Stimulated activated naive CD8-positive, alpha-beta T cell treated with anti-CD3 and anti-CD28 coated beads, Interleukin-15, Interleukin-2, amounts not matched to agents 100 U/mL and 50 U/mL, for 24 hours (primary cell): ENCODE measurements around the gene RAB4A.
"Not testable (repeated sequence)": the region's sequence is repeated elsewhere in the genome, so short reads cannot be mapped to it uniquely, and the experiment has no call there.

Experiments
- ATAC-seq: fragments of 150-1000 bp; cut with Tn5 transposase; one replicate; pipeline ENCODE4 v1.10.0; 2021
- DNase-seq: peaks from one replicate; pipeline ENCODE4 v3.0.0; 2021

The RAB4A gene

DNA sequence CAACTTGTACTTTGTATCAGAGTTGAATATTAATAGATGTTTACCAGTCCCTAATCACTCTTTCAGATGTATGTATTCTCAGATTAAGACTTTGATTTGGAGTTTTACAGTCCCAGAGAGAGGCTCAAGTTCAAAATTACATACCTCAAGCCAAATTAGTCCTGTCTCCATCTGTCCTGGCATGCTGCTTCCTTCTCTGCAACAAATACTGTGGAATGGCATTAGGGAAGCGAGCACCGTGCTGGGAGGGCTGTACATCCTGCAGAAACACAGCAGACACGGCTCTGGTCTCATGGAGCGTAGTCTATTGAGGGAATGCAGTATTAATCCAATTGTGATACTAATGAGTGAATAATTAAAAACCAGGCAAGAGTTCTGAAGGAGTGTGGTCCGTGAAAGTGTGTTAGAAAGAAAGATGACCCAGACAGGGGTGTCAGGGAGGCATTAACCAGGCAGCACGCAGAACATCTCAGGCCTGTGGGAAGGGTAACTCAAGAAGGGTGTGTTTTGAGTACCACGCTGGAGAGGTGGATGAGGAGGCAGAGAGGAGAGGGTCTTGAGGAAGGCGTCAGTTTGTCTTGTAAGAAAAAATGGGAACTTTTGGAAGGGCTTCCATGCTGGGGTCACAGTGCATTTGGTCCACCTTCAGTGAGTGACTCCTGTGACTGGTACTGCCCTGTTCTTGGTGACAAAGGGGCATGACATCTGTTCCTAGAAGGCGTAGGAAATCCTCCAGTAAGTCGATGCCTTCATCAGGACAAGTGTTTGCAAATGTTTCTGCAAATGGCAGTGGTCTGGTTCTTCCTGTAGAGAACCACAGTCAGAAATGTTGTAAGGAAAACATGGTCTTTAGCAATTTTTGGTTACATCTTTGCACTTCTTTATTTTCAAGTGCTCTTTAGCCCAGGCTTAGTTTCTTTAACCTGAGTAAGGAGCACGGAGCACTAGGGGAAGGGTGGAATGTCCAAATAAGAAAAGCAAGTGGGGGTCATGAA is 1.6 kb downstream of the RAB4A start:
- ATAC-seq (no peak), DNase-seq (no peak)

DNA sequence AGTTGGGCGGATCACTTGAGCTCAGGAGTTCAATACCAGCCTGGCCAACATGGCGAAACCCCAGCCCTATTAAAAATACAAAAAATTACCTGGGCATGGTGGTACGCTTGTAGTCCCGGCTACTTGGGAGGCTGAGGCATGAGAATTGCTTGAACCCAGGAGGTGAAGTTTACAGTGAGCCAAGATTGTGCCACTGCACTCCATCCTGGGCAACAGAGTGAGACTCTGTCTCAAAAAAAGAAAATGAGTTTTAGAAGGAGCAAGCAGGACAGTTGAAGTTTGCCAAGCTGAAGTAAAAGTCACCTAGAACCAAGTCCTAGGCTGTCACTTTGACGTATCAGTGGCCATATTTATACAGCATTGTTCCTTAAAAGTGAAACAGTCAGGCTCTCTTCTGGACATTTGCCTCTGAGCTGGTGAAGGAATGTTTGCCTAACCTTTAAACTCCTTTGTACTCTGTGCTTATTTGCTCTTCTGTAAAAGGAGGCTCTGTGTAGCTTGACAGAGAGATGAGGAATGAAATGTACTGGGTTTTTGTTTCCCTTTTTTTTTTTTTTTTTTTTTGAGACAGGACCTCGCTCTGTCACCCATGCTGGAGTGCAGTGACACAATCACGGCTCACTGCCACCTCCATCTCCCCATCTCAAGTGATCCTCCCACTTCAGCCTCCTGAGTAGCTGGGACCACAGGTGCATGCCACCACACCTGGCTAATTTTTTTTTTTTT is 2.8 kb downstream of the RAB4A start:
- DNase-seq (no peak), ATAC-seq (no peak)

DNA sequence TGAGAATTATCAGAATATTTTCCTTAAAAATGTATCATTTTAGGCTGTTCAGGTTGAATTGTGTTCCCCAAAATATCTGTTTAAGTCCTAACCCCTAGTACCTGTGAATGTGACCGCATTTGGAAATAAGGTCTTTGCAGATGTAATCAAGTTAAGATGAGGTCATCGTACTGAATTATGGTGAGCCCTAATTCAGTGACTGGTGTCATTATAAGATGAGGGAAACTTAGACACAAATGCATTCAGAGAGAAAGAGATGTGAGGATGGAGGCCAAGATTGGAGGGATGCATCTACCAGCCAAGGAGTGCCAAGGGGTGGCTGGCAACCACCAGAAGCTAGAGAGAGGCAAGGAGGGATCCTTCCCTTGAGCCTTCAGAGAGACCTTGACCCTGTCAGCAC is 4.1 kb downstream of the RAB4A start:
- DNase-seq (no peak), ATAC-seq (no peak)

DNA sequence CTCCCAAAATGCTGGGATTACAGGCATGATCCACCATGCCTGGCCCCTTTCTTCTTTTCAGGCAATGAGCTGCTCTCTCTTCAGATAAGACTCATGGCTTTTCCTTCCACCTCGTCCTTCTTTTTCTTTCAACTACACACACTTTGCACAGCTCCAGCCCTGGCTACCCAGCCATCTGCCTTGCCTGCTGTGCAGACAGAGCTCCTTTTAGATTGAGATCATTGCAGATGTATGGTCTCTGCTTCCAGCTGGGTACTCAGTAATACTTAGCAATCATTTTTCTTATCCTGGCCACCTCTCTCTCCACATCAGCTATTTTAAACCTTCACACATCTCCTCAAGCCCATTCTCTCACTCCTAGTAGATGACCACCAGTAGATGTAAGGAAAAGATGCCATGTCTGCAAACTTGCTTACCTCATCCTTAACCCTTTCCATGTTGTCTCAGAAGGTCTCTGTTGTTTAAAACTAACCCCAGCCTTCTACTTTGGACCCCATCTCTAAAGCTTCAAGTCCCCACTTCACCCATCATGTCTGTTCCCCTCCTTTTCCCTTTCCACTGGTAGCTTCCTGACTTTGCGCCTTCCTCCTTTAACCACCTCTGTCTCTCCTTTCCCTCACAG is 7.3 kb downstream of the RAB4A start:
- no peak for DNase-seq
- ATAC-seq: no peak

DNA sequence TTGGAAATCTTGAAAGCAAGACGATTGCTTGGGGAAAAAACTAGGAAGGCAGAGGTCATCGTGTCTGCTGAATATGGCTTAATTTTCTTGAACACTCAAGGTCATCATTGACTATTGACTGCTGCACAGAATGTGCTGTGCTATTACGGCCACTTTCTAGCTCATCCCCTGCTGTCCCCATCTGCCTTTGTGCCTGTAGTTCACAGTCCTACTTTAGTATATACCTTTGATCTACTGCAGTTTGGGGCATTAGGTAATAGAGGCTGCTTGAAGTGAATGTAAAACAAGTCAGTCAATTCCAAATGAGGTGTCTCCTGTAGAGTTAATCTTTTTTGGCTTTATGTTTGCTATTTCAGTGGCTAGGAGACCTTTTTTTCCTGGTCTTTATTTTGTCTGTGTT is 8.3 kb downstream of the RAB4A start:
- DNase-seq (no peak), ATAC-seq (no peak)

DNA sequence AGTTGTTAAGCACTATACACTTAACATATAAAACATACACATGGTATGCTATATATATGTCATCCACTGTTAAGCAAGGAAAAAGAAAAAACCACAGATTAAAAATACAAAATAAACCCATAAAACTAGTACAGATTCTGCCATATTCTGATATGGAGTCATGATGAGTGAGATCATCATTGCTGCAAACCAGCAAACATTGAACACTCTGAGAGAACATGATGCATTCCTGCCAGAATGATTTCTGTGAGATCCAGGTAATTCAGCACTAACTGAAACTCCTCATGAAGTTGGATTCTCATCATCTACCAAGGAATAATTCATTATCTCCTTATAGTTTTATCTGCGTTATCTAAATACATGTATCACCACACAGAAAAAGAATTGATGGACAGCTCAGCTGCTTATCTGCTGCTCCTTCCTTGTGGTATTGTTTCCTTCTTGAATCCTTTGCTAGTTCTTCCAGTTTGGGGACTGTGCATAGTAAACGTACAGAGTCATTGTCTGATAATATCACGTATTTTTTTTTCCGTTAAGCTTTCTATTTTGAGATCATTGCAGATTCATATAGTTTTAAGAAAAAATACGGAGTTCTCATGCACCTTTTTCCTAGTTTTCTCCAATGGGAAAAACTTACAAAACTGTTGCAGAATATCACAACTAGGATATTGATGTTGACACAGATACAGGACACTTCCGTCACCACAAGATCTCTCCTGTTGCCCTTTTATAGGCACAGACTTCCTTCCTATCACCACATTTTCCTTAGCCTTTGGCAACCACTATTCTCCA is 9.3 kb downstream of the RAB4A start:
- no peak for DNase-seq
- no peak for ATAC-seq

DNA sequence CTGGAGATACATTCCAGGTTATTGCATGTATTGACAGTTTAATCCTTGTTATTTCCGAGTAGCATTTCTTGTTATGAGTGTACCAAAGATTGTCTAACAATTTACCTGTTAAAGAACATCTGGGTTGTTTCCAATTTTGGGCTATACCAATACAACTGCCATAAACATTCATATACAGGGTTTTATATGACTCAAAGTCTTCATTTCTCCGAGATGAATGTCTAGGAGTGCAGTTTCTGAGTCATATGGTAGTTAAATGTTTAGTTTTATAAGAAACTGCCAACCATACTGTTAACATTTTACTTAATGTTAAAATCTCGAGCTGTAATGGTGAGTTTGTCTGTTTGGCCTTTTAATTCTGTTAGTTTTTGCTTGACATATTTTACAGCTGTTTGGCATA is 10.0 kb downstream of the RAB4A start:
- DNase-seq: no peak
- ATAC-seq: no peak

DNA sequence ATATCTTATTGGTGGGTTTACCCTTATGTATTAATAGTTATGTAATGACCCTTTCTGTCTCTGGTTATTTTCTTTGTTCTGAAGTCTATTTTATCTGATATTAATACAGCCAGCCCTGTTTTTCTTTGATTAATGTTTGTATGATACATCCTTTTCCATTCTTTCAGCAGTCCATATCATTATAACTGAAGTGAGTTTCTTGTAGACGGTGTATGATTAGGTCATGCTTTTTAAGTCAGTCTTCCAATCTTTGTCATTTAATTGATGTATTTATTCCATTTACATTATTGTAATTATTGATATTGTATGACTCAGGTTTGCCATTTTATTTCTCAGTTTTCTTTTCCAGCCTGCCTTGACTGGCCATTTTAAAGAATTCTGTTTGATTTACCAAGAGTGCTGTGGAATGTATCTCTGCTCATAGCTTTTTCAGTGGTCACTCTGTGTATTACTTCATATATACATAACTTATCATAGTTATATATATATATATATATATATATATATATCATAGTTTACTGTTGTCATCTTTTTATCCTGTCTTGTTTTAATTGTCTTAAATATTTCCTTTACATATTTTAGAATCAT is 10.5 kb downstream of the RAB4A start:
- no peak for DNase-seq
- ATAC-seq: no peak

DNA sequence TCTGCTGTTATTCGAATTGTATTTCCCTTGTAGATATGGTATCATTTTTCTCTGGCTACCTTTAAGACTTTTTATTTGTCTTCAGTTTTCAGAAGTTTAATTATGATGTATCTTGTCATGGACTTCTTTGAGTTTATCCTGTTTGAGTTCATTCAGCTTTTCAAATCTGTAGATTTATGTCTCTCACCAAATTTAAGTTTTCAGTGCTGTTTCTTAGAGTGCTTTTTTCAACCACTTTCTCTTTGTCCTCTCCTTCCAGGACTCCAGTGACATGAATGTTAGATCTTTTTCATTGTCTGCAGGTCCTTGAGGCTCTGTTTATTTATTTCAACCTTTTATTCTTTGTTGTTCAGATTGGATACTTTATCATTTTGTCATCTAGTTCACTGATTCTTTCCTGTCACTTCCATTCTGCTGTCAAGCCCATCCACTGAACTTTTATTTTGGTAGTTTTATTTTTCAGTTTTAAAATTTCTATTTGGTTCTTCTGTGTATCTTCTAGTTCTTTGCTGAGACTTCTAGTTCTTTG is 11.4 kb downstream of the RAB4A start:
- DNase-seq (no peak), ATAC-seq (no peak)

DNA sequence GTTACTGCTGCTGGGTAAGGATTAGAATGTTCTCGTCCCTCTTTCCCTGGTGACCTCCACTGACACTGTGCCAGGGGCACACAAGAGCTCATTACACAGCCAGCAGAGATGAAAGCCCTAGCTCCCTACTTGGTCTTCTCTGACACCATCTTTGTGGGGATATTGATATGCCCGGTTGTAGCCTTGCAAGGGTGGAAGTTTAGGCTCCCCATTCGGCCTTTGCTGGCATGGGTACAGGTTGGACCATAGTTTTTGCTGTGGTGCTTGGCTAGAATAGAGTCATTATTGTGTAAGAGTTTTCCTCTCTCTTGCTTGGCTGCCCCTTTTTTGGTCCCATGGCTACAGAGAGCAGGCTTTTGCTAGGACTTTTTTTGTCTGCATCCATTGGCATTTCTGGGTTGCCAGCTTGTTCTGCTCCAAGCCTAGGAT is 12.3 kb downstream of the RAB4A start:
- ATAC-seq: no peak
- no peak for DNase-seq

DNA sequence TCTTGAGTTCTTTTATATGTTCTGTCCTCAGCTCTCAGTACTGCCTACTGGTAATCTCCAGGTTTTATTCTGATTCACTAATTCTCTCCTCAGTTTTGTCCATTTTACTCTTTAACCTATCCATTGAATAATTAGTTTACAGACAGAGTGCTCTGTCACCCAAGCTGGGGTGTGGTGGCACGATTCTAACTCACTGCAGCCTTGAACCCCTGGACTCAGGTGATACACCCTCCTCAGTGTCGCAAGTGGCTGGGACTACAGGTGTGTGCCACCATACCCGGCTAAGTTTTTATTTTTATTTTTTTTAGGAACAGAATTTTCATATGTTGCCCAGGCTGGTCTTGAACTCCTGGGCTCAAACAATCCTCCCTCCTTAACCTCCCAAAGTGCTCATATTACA is 14.0 kb downstream of the RAB4A start:
- ATAC-seq: no peak
- no peak for DNase-seq

DNA sequence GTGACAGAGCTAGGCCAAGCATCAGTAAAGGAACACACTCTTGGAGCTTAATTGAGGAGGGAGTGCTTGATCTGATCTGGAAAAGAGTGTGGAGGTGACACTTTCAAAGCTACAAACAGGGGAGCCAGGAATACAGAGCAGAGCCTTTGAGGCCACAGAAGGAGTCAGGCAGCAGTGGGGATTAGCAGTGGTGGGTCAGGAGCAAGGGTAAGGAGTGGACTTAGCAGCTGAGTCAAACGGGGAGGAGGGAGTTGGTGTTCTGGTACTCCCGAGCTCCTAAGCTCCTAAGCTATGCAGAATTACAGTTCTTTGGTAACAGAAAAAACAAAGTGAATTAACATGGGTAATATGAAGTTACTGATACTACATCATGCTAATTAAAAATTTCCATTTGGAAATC is 14.5 kb downstream of the RAB4A start:
- no peak for DNase-seq
- ATAC-seq: no peak

DNA sequence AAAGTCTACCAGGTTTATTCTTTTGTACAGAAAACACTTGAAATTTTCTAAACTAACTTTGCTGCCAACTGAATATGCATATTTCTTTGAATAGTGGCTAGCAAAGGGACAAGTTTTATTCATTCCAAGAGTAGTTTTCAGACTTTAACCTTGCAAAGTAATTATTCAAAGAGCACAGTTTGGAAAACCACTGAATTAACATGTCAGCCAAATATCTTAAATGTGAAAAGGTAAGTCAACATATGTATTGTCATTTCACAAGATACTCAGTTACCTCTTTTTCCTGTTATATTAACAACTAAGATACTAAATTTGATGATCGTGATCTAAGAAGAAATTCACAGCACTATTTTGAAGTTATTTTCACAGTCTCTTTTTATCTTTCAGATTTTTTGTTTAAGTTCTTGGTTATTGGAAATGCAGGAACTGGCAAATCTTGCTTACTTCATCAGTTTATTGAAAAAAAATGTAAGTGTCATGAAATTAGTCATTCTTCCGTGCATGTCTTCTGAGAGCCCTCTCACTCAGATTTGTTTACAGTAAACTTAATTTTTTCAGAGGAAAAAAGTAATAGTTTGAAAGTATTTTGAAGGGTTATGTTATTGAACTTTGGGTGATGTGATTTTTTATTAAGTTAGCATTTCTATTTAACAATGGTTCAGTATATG is 15.3 kb downstream of the RAB4A start:
- DNase-seq (no peak), ATAC-seq (no peak)

DNA sequence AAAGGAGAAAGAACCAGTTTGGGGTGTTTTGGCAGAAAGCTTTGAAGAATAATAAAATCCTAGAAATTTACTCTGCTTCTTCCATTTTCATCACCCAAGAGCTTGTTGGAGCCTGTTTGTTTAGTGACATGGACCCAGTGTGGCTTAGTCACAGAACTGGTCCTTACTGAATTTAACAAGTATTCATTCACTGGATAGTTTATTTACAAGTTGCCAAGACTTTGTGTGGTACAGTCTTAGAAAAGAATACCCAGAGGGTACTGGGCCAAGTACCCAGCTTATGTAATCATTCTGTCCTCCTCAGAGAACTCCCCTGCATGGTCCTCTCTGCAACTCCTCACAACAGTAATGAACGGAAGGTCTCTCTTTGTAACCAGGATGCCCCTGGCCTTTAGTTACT is 16.4 kb downstream of the RAB4A start:
- ATAC-seq: no peak

DNA sequence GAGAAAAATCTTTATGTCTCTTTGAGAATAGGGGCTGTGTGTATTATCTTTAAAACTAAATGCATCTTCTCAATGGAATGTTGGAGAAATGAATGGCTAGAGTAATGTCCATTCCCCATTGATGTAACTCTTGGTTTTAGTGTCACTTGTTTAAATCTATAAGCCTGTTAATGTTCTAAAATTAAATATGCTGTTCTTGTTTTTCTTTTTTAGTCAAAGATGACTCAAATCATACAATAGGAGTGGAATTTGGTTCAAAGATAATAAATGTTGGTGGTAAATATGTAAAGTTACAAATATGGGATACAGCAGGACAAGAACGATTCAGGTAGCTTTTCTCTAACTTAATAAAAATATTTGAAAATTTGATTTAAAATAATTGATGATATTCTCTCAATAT is 17.6 kb downstream of the RAB4A start:
- DNase-seq (no peak), ATAC-seq (no peak)

More for the DNA sequence above, 16.4 kb downstream of the RAB4A start:
- no peak for DNase-seq

DNA sequence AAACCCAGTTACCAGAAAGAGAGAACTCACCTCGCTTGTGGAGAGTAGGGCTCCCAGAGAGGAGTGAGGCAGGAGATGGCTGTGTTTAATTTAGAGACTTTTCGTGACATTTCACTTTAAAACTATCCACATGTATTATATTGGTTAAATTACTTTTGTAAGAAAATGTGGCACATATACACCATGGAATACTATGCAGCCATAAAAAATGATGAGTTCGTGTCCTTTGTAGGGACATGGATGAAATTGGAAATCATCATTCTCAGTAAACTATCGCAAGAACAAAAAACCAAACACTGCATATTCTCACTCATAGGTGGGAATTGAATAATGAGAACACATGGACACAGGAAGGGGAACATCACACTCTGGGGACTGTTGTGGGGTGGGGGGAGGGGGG is 20.8 kb downstream of the RAB4A start:
- not testable (repeated sequence) for ATAC-seq, DNase-seq

DNA sequence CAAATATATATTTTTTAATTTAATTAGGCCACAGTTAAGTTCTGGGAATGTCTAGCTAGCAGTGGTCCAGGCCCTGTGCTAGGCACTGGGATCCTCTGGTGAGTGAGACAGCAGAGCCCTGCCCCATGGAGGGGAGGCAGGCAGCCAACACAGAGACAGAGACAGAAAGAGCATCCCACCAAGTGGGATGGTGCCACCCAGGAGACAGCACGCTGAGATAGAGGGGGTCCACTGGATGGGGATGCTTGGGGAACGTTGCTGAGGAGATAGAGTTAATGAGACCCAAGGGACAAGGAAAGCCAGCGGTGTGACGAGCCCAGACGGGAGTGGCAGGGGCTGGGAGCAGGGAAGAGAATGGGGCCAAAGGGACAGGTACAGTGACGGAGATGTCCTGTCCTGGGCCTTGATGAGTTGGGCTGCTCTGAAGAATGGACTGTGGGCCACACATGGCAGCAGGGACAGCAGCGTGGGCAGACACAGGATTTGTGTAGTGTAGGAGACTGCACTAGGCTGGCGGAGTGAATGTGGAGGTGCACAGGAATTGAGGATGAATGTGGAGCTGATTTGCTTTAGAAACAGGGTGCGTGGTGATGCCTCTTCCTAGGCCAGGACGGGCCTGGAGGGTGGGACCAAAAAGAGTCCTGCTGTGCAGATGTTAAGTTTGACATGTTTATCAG is 22.8 kb downstream of the RAB4A start:
- ATAC-seq: no peak
- DNase-seq: no peak

DNA sequence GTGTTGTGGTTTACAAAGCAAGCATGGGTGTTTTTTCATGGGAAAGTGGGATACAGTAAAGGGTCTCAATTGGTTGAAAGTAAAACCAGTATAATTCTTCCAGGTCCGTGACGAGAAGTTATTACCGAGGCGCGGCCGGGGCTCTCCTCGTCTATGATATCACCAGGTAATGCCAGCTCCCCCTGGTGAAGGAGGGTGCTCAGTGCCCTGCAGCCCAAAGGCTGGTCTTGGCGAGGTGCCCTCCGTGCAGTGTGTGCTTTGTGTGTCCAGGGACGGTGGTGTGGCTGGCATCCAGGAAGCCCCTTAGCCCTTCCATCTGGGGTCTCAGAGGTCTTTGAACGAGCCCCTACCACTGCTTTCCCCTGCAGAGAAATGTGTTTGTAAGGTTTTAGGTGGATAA is 24.8 kb downstream of the RAB4A start:
- ATAC-seq (no peak), DNase-seq (no peak)

DNA sequence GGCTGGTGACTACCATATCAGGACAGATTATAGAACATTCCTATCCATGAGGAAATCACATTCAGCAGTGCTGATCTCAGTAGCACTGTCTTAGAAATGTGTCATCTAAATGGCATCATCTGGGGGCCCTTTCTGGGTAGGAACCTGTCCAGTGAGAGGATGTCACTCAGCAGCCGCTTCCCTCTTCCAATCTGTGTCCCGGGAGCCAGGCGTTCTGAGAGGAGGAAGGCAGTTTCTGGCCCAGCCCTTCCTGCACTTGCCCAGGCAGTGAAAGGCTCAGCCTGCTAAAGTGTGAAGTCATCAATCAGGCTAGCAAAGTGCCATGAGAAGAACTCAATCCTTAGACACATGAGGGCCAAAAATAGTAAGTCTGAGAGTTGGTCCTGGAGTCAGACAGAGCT is 25.6 kb downstream of the RAB4A start:
- ATAC-seq: no peak
- no peak for DNase-seq

DNA sequence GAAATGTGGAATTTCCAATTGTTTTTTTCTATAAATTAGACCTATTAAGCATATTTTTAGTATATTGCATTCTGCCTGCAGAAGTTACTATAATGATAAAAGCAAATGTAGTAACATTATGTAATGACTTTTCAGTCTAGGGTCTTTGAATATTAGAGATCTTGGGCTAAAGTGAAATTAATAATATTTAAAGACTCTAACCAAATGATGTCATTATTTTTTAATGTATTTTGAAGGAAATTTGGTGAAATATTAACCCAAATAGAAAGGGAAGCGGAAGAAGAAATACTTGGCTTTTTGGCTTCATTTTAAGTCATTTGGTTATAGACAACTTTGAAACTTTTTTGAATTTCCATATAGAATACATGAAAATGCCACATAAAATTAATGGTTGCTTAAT is 26.8 kb downstream of the RAB4A start:
- no peak for ATAC-seq
- no peak for DNase-seq
